ENCODE data around the gene ATXN1. TPM values are rescaled to one million over a fixed set of nuclear protein-coding genes. Genes with fewer than 3 reads are reported as not detected.
"Not testable (repeated sequence)": the region's sequence is repeated elsewhere in the genome, so short reads cannot be mapped to it uniquely, and the experiment has no call there.

The ATXN1 gene
- total RNA-seq, 1 experiment from 2014 or later = 5.6 TPM

GRCh38 chr6:16383607-16384206, 377.6 kb downstream of the ATXN1 start:
- H3K27ac Mint-ChIP-seq = no peak overlapping the region

GRCh38 chr6:16381968-16382367, 379.3 kb downstream of the ATXN1 start:
- not testable (repeated sequence) for H3K27me3 ChIP-seq (ENCODE audit: insufficient read depth, low read length); H3K27ac Mint-ChIP-seq

More at GRCh38 chr6:16383607-16384206, 377.6 kb downstream of the ATXN1 start:
- H3K27me3 Mint-ChIP-seq (ENCODE audit: low read depth) = peaks cover 2% of the 10 kb centered on the region; the same call in 1 of the 2 replicates
- H3K14ac ChIP-seq (ENCODE audit: insufficient read depth, low read length) = no peak overlapping the region
- H2AK5ac ChIP-seq (ENCODE audit: insufficient read length, low read length) = no peak overlapping the region
- H3K18ac ChIP-seq (ENCODE audit: insufficient read length, low read depth, low read length) = no peak overlapping the region
- H3K4me2 ChIP-seq (ENCODE audit: insufficient read depth, insufficient read length, low read length) = no peak overlapping the region
- no peaks in the 10 kb centered on the region for H3K4me1 ChIP-seq (ENCODE audit: insufficient read depth, low read length)
- H3K56ac ChIP-seq (ENCODE audit: insufficient read length, low read depth, low read length) = no peak overlapping the region
- H2BK120ac ChIP-seq (ENCODE audit: low read depth, low read length, poor library complexity, severe bottlenecking) = no peak overlapping the region
- no peak for DNase-seq
- no peak overlapping the region for H3K23ac ChIP-seq (ENCODE audit: insufficient read length, low read depth, low read length)
- H3K4me3 Mint-ChIP-seq = no peak overlapping the region
- no peak overlapping the region for H3T11ph ChIP-seq (ENCODE audit: low read length)
- WGBS (ENCODE audit: extremely low coverage, insufficient read length, low lambda C conversion rate) = no CpG with 5 or more reads among the region's 5 CpGs
- no peak overlapping the region for H2BK20ac ChIP-seq (ENCODE audit: low read depth, low read length, poor library complexity, severe bottlenecking)
- no peak overlapping the region for H3K27ac ChIP-seq (ENCODE audit: insufficient read length, low read depth, low read length)
- no peak for TF ChIP-seq CTCF (conservative IDR thresholded peaks at IDR 0.05)
- no peak overlapping the region for H3K4ac ChIP-seq (ENCODE audit: low read depth, low read length)
- no peak overlapping the region for H2BK15ac ChIP-seq (ENCODE audit: low read depth, low read length)
- no peaks in the 10 kb centered on the region for H3K79me1 ChIP-seq (ENCODE audit: insufficient read depth, low read depth, low read length, poor library complexity, severe bottlenecking)
- no peak overlapping the region for H4K5ac ChIP-seq (ENCODE audit: insufficient read length, low read depth, low read length)
- H3K9ac ChIP-seq (ENCODE audit: extremely low read depth, insufficient read length, low read length) = no peak overlapping the region
- H3K9me3 Mint-ChIP-seq = no peaks in the 10 kb centered on the region
- no peak overlapping the region for H2BK12ac ChIP-seq (ENCODE audit: insufficient read length, low read depth, low read length)
- no peaks in the 10 kb centered on the region for H3K36me3 Mint-ChIP-seq (ENCODE audit: insufficient read depth in 1 of 3, low read depth in 3 of 3)
- no peak overlapping the region for H2BK5ac ChIP-seq (ENCODE audit: insufficient read length, low read length)
- no peaks in the 10 kb centered on the region for H3K4me1 Mint-ChIP-seq
- no peaks in the 10 kb centered on the region for H4K20me1 ChIP-seq (ENCODE audit: control insufficient read depth, insufficient read depth, insufficient read length)
- H4K8ac ChIP-seq (replicated peaks; ENCODE audit: insufficient read length, low read depth, low read length) = no peak overlapping the region
- no peaks in the 10 kb centered on the region for H3K27me3 ChIP-seq (ENCODE audit: insufficient read depth, low read length)
- no peaks in the 10 kb centered on the region for H3K23me2 ChIP-seq (ENCODE audit: insufficient read length, low read depth, low read length, poor library complexity, severe bottlenecking)
- H2AFZ ChIP-seq (ENCODE audit: low read length) = no peak overlapping the region
- H3K9me3 ChIP-seq (ENCODE audit: control insufficient read depth, low read depth, low read length) = no peaks in the 10 kb centered on the region
- H3K79me2 ChIP-seq (ENCODE audit: insufficient read depth, low read length) = no peaks in the 10 kb centered on the region
- H4K91ac ChIP-seq (ENCODE audit: insufficient read length, low read depth, low read length) = no peak overlapping the region

More at GRCh38 chr6:16381968-16382367, 379.3 kb downstream of the ATXN1 start:
- H2BK20ac ChIP-seq (ENCODE audit: low read depth, low read length, poor library complexity, severe bottlenecking); H2BK120ac ChIP-seq (ENCODE audit: low read depth, low read length, poor library complexity, severe bottlenecking); H3K9me3 ChIP-seq (ENCODE audit: control insufficient read depth, low read depth, low read length); H4K20me1 ChIP-seq (ENCODE audit: control insufficient read depth, insufficient read depth, insufficient read length); H4K8ac ChIP-seq (replicated peaks; ENCODE audit: insufficient read length, low read depth, low read length); H3K4me1 ChIP-seq (ENCODE audit: insufficient read depth, low read length); H4K5ac ChIP-seq (ENCODE audit: insufficient read length, low read depth, low read length); H3K36me3 Mint-ChIP-seq (ENCODE audit: insufficient read depth in 1 of 3, low read depth in 3 of 3); H3K79me1 ChIP-seq (ENCODE audit: insufficient read depth, low read depth, low read length, poor library complexity, severe bottlenecking); H3K9me3 Mint-ChIP-seq; H3K79me2 ChIP-seq (ENCODE audit: insufficient read depth, low read length); H3K4me1 Mint-ChIP-seq; H2AFZ ChIP-seq (ENCODE audit: low read length); H3K4me2 ChIP-seq (ENCODE audit: insufficient read depth, insufficient read length, low read length); H2BK5ac ChIP-seq (ENCODE audit: insufficient read length, low read length); H3K14ac ChIP-seq (ENCODE audit: insufficient read depth, low read length); H3K56ac ChIP-seq (ENCODE audit: insufficient read length, low read depth, low read length); H3K18ac ChIP-seq (ENCODE audit: insufficient read length, low read depth, low read length); H3K4me3 Mint-ChIP-seq; H3K23me2 ChIP-seq (ENCODE audit: insufficient read length, low read depth, low read length, poor library complexity, severe bottlenecking); H3K27ac ChIP-seq (ENCODE audit: insufficient read length, low read depth, low read length); DNase-seq; H3K23ac ChIP-seq (ENCODE audit: insufficient read length, low read depth, low read length); H4K91ac ChIP-seq (ENCODE audit: insufficient read length, low read depth, low read length); H2BK12ac ChIP-seq (ENCODE audit: insufficient read length, low read depth, low read length); H3K27me3 Mint-ChIP-seq (ENCODE audit: low read depth); H3K4ac ChIP-seq (ENCODE audit: low read depth, low read length); H2BK15ac ChIP-seq (ENCODE audit: low read depth, low read length); H3K9ac ChIP-seq (ENCODE audit: extremely low read depth, insufficient read length, low read length); H2AK5ac ChIP-seq (ENCODE audit: insufficient read length, low read length); H3T11ph ChIP-seq (ENCODE audit: low read length): not testable (repeated sequence)
- no CpG with 5 or more reads among the region's 3 CpGs for WGBS (ENCODE audit: extremely low coverage, insufficient read length, low lambda C conversion rate)
